Esophagus muscularis mucosa (tissue), 4 donors: ENCODE results near the gene PITX3. TPM values are rescaled to one million over a fixed set of nuclear protein-coding genes. Genes with fewer than 3 reads are reported as not detected.

Source experiments
- DNase-seq: peaks from one replicate; pipeline ENCODE4 v3.0.0-alpha.2; 2017; ENCODE audit errors: extremely low spot score
- H3K27ac ChIP-seq, 4 donors: fragments of 200-600 bp; sonication (generic); replicated peaks in 1 of 4; 1 replicate in 3 of 4; 2 replicates in 1 of 4; pipeline ENCODE4 v1.5.1; 2016 to 2019; ENCODE audit warnings: mild to moderate bottlenecking in 1 of 4
- H3K27me3 ChIP-seq, 4 donors: fragments of 200-600 bp; sonication (generic); one replicate each; pipeline versions ENCODE4 v1.5.1 to v1.6.0; 2016 to 2019
- H3K36me3 ChIP-seq, 4 donors: fragments of 200-600 bp; sonication (generic); one replicate each; pipeline ENCODE4 v1.5.1; 2016 to 2019
- H3K4me1 ChIP-seq, 4 donors: fragments of 200-600 bp; sonication (generic); one replicate each; pipeline ENCODE4 v1.5.1; 2016 to 2019
- H3K4me3 ChIP-seq, 4 donors: fragments of 200-600 bp; sonication (generic); 1 replicate in 2 of 4; 2 replicates in 2 of 4; pipeline ENCODE4 v1.5.1; 2016 to 2019; ENCODE audit warnings: mild to moderate bottlenecking in 4 of 4, moderate library complexity in 1 of 4
- H3K9me3 ChIP-seq, 4 donors: fragments of 200-600 bp; sonication (generic); 1 replicate in 3 of 4; 2 replicates in 1 of 4; pipeline ENCODE4 v1.5.1; 2016 to 2019
- EP300 ChIP-seq: sonication (generic); formaldehyde crosslinking; IDR thresholded peaks from one replicate; pipeline ENCODE4 v1.6.1; 2017; ENCODE audit warnings: antibody characterized with exemption
- POLR2A ChIP-seq: fragments of 450-650 bp; IDR thresholded peaks from one replicate; pipeline ENCODE4 v1.6.1; 2017; ENCODE audit warnings: antibody characterized with exemption, moderate library complexity, mild to moderate bottlenecking, low read depth
- POLR2AphosphoS5 ChIP-seq, 2 donors: sonication (generic); formaldehyde crosslinking; IDR thresholded peaks; one replicate each; pipeline ENCODE4 v1.6.1; 2017; ENCODE audit warnings: antibody characterized with exemption in 2 of 2
- WGBS: methylation state at CpG from one replicate; pipeline ENCODE4 v1.1.5; 2018; 5-methylcytosine and 5-hydroxymethylcytosine counted together
- intact Hi-C: fragments of 100-400 bp; cut with DNase I; formaldehyde crosslinking; loops from one replicate; pipeline ENCODE4 v1.15.1; 2023
- total RNA-seq, 4 donors: library from RNA; depleted of rRNA; stranded (reverse); fragments of >200 nt; gene quantifications; one replicate each; pipeline versions ENCODE4 v1.1.0 to v1.2.1, GENCODE V29; 2016
- TF ChIP-seq, protein P1 (sequence below), 3 experiments: fragments of 200-600 bp in 2 of 3; fragments of 450-650 bp in 1 of 3; sonication (generic) in 2 of 3; IDR thresholded peaks; one replicate each; pipeline ENCODE4 v1.5.1; 2017 to 2019; ENCODE audit warnings: antibody characterized with exemption in 3 of 3, mild to moderate bottlenecking in 2 of 3, moderate library complexity in 1 of 3

PITX3 gene
- total RNA-seq, 4 donors from 2014 or later = not detected

DNA sequence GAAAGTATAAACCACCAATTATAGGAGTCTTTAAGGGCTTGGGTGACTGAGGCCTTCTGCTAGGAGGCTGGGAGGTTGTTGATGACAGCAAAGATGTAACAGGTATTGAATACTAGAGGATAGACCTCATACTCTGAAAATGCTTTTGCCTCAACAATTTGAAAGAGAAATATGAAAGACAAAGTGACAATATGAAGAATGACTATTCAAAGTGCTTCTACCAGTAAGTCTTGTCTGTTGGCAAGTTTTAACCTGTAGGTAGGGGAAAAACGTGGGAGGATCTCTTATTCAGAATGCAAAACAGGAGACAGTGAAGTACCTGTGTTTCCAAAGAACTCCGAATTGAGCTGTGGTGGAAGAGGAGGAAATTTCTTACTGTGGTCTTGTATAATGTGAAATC lies 42.2 kb upstream of the PITX3 start:
- Histone ChIP-seq H3K4me3 (no peak overlapping the region), H3K4me1 (peaks cover 20 to 41% (median 29%) of the 10 kb centered on the region in 4 donors), H3K9me3 (no peaks in the 10 kb centered on the region), H3K27me3 (no peaks in the 10 kb centered on the region), H3K27ac (no peak overlapping the region), H3K36me3 (no peaks in the 10 kb centered on the region)
- TF ChIP-seq EP300 (no peak), POLR2A (no peak), POLR2AphosphoS5 (IDR thresholded peaks at IDR 0.05) (no peak)
- TF ChIP-seq, protein P1, sequence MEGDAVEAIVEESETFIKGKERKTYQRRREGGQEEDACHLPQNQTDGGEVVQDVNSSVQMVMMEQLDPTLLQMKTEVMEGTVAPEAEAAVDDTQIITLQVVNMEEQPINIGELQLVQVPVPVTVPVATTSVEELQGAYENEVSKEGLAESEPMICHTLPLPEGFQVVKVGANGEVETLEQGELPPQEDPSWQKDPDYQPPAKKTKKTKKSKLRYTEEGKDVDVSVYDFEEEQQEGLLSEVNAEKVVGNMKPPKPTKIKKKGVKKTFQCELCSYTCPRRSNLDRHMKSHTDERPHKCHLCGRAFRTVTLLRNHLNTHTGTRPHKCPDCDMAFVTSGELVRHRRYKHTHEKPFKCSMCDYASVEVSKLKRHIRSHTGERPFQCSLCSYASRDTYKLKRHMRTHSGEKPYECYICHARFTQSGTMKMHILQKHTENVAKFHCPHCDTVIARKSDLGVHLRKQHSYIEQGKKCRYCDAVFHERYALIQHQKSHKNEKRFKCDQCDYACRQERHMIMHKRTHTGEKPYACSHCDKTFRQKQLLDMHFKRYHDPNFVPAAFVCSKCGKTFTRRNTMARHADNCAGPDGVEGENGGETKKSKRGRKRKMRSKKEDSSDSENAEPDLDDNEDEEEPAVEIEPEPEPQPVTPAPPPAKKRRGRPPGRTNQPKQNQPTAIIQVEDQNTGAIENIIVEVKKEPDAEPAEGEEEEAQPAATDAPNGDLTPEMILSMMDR (IDR thresholded peaks at IDR 0.05) = no peak
- 69% methylated on average over 2 of the region's 2 CpGs for WGBS
- intact Hi-C loops = no loop called here
- DNase-seq = no peak

GRCh38 chr10:102281102-102281487 lies 39.8 kb upstream of the PITX3 start:
- intact Hi-C loops = no loop called here
- peak overlapping the region; percentile 28 to 44 (median 38) for H3K27ac ChIP-seq
- H3K36me3 ChIP-seq = peaks cover 0 to 5% (median 0%) of the 10 kb centered on the region in 4 donors
- 8% methylated on average over 3 of the region's 3 CpGs for WGBS
- H3K4me3 ChIP-seq = peak overlapping the region; percentile 2 to 20 (median 11)
- TF ChIP-seq POLR2A (no peak), EP300 (no peak), POLR2AphosphoS5 (IDR thresholded peaks at IDR 0.05) (no peak)
- TF ChIP-seq, protein P1 (IDR thresholded peaks at IDR 0.05) = no peak
- H3K27me3 ChIP-seq = no peaks in the 10 kb centered on the region
- DNase-seq = no peak
- H3K4me1 ChIP-seq = peaks cover 20 to 37% (median 29%) of the 10 kb centered on the region in 4 donors
- no peaks in the 10 kb centered on the region for H3K9me3 ChIP-seq

DNA sequence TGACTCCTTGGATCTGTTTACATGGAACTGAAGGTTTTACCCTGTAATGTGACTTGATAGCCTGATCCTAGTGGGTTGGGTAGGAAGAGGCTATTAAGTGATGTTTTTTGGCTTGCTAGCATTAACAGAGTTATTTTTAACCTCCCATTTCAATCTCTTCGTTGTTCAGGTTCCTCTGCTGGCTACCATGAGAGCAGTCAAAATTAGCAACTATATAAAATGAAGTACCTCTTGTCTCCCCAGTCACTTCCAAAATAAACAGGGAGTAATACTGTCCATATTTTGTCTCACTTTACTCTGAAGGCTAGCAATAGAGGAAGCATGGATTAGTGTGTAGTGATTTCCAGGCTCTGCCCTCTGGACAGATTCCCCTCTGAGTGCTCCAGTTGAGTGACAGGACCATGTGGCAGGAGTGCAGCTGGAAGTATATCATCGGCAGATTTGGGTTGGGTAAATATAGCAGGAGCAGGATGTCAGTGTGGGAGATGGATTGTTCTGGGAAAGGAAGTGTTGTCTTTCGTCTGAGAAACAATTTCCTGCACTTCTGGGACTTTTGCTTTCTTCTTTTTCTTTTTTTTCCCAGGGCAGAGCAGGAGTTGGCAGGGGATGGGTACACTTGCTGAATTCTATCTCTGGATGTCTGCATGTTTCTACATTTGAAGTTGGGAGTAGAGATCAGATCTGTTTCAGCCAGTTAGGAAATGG lies 39.2 kb upstream of the PITX3 start:
- Histone ChIP-seq H3K27ac (peak overlapping the region; percentile 28 to 44 (median 38)), H3K9me3 (no peaks in the 10 kb centered on the region), H3K27me3 (no peaks in the 10 kb centered on the region), H3K4me1 (peaks cover 20 to 42% (median 32%) of the 10 kb centered on the region in 4 donors), H3K4me3 (peak overlapping the region; percentile 2 to 20 (median 11)), H3K36me3 (peaks cover 0 to 5% (median 0%) of the 10 kb centered on the region in 4 donors)
- TF ChIP-seq, protein P1 (IDR thresholded peaks at IDR 0.05) = no peak
- no peak for TF ChIP-seq POLR2A
- no peak for TF ChIP-seq EP300
- peak in 1 of 2 donors; percentile 17 for TF ChIP-seq POLR2AphosphoS5 (IDR thresholded peaks at IDR 0.05)
- no peak for DNase-seq
- intact Hi-C loops = no loop called here
- 1% methylated on average over 3 of the region's 3 CpGs for WGBS

DNA sequence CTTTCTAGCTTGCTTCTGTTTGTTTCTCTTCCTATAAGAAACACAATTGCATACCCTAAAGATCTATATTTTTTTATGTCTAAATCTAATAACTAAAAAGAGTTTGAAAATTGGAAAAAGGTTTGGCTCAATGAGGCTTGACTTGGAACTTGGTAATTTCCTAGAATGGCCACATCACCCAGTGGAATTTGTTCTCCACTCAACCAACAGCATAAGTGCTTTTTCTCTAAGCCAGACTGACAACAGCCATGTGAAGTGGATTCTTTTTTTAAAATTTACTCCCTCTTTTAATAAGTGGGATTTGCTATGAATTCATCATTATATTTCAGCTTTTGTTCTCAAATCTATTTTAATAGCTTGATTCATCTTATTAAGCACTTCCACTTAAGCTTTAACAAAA lies 37.8 kb upstream of the PITX3 start:
- no peaks in the 10 kb centered on the region for H3K27me3 ChIP-seq
- no peaks in the 10 kb centered on the region for H3K9me3 ChIP-seq
- H3K4me3 ChIP-seq = no peak overlapping the region
- H3K36me3 ChIP-seq = peaks cover 0 to 5% (median 0%) of the 10 kb centered on the region in 4 donors
- TF ChIP-seq, protein P1 (IDR thresholded peaks at IDR 0.05) = no peak
- TF ChIP-seq POLR2AphosphoS5 (IDR thresholded peaks at IDR 0.05) = no peak
- TF ChIP-seq POLR2A = no peak
- no peak for TF ChIP-seq EP300
- peaks cover 26 to 52% (median 40%) of the 10 kb centered on the region in 4 donors for H3K4me1 ChIP-seq
- intact Hi-C loops = no loop called here
- no peak overlapping the region for H3K27ac ChIP-seq
- no peak for DNase-seq
